ENCODE measurements around the gene ZNF518A. TPM values are rescaled to one million over a fixed set of nuclear protein-coding genes. Genes with fewer than 3 reads are reported as not detected.
"Not testable (repeated sequence)": the region's sequence is repeated elsewhere in the genome, so short reads cannot be mapped to it uniquely, and the experiment has no call there.

Gene ZNF518A
- total RNA-seq, 1 experiment from 2014 or later, result 11.4 TPM

GRCh38 chr10:96188421-96188820 is 58.3 kb downstream of the ZNF518A start:
- BruUV-seq (replicated peaks), result no TSS peak
- no peaks in the 10 kb centered on the region for H4K20me1 ChIP-seq (ENCODE audit: insufficient read depth)
- ChIA-PET CTCF (no interaction called here), POLR2A (ENCODE audit: unreplicated experiment) (no interaction called here)
- H3K36me3 ChIP-seq (ENCODE audit: low read depth), result no peaks in the 10 kb centered on the region
- H3K4me2 ChIP-seq, result no peak overlapping the region
- H3K27me3 ChIP-seq (ENCODE audit: insufficient read depth, low read depth), result peaks cover 3% of the 10 kb centered on the region; the same call in 1 of the 2 replicates
- DNase-seq, result no peak
- no peak overlapping the region for H3K4me3 ChIP-seq
- H3K27ac ChIP-seq, result no peak overlapping the region
- H3K79me2 ChIP-seq (ENCODE audit: low read depth), result no peaks in the 10 kb centered on the region
- H2AFZ ChIP-seq, result no peak overlapping the region
- H3F3A ChIP-seq (ENCODE audit: insufficient read depth, low read depth), result no peaks in the 10 kb centered on the region
- TF ChIP-seq EZH2 (IDR thresholded peaks at IDR 0.05; ENCODE audit: low read depth), result no peak
- TF ChIP-seq CTCF (conservative IDR thresholded peaks at IDR 0.05), result no peak
- H3K4me1 ChIP-seq (replicated peaks; ENCODE audit: insufficient read depth), result no peaks in the 10 kb centered on the region
- H3K9me2 ChIP-seq (ENCODE audit: insufficient read depth), result no peaks in the 10 kb centered on the region
- intact Hi-C loops (cut with micrococcal nuclease; ENCODE audit: unreplicated experiment), result no loop called here
- H3K9me3 ChIP-seq (ENCODE audit: insufficient read depth, low read depth), result no peaks in the 10 kb centered on the region

GRCh38 chr10:96188916-96189315 is 58.8 kb downstream of the ZNF518A start:
- TF ChIP-seq CTCF (conservative IDR thresholded peaks at IDR 0.05) (no peak), EZH2 (IDR thresholded peaks at IDR 0.05; ENCODE audit: low read depth) (no peak)
- H3K27me3 ChIP-seq (ENCODE audit: insufficient read depth, low read depth), result peaks cover 2% of the 10 kb centered on the region; the same call in 1 of the 2 replicates
- H3K4me1 ChIP-seq (replicated peaks; ENCODE audit: insufficient read depth), result no peaks in the 10 kb centered on the region
- BruUV-seq (replicated peaks), result no TSS peak
- H3K9me3 ChIP-seq (ENCODE audit: insufficient read depth, low read depth), result no peaks in the 10 kb centered on the region
- no peak overlapping the region for H3K4me3 ChIP-seq
- POLR2A ChIA-PET (ENCODE audit: unreplicated experiment), result no interaction called here
- intact Hi-C loops (cut with micrococcal nuclease; ENCODE audit: unreplicated experiment), result no loop called here
- H3K4me2 ChIP-seq, result no peak overlapping the region
- H3K9me2 ChIP-seq (ENCODE audit: insufficient read depth), result no peaks in the 10 kb centered on the region
- no peak overlapping the region for H2AFZ ChIP-seq
- no peak for DNase-seq
- H3K79me2 ChIP-seq (ENCODE audit: low read depth), result no peaks in the 10 kb centered on the region
- H4K20me1 ChIP-seq (ENCODE audit: insufficient read depth), result no peaks in the 10 kb centered on the region
- H3K27ac ChIP-seq, result no peak overlapping the region
- H3K36me3 ChIP-seq (ENCODE audit: low read depth), result no peaks in the 10 kb centered on the region
- H3F3A ChIP-seq (ENCODE audit: insufficient read depth, low read depth), result no peaks in the 10 kb centered on the region
- CTCF ChIA-PET, result no interaction called here

- H2AFZ ChIP-seq; DNase-seq; H3K4me2 ChIP-seq; H3K27ac ChIP-seq; intact Hi-C loops (cut with micrococcal nuclease; ENCODE audit: unreplicated experiment); H3K27me3 ChIP-seq (ENCODE audit: insufficient read depth, low read depth); BruUV-seq (replicated peaks); CTCF ChIA-PET; H4K20me1 ChIP-seq (ENCODE audit: insufficient read depth); H3K79me2 ChIP-seq (ENCODE audit: low read depth); H3K9me3 ChIP-seq (ENCODE audit: insufficient read depth, low read depth); H3K9me2 ChIP-seq (ENCODE audit: insufficient read depth); H3K36me3 ChIP-seq (ENCODE audit: low read depth); H3K4me3 ChIP-seq; H3F3A ChIP-seq (ENCODE audit: insufficient read depth, low read depth); POLR2A ChIA-PET (ENCODE audit: unreplicated experiment); H3K4me1 ChIP-seq (replicated peaks; ENCODE audit: insufficient read depth): not testable (repeated sequence)
Observed at GRCh38 chr10:96189505-96189904, 59.4 kb downstream of the ZNF518A start.

GRCh38 chr10:96201525-96201924 is 71.4 kb downstream of the ZNF518A start:
- Histone ChIP-seq H4K20me1 (ENCODE audit: insufficient read depth) (no peaks in the 10 kb centered on the region), H3K4me1 (replicated peaks; ENCODE audit: insufficient read depth) (no peaks in the 10 kb centered on the region), H3K79me2 (ENCODE audit: low read depth) (no peaks in the 10 kb centered on the region), H3K27me3 (ENCODE audit: insufficient read depth, low read depth) (no peaks in the 10 kb centered on the region), H3K9me2 (ENCODE audit: insufficient read depth) (no peaks in the 10 kb centered on the region), H3F3A (ENCODE audit: insufficient read depth, low read depth) (no peaks in the 10 kb centered on the region), H3K4me3 (no peak overlapping the region), H3K9me3 (ENCODE audit: insufficient read depth, low read depth) (no peaks in the 10 kb centered on the region), H2AFZ (no peak overlapping the region), H3K36me3 (ENCODE audit: low read depth) (no peaks in the 10 kb centered on the region), H3K4me2 (no peak overlapping the region), H3K27ac (no peak overlapping the region)
- TF ChIP-seq CTCF (conservative IDR thresholded peaks at IDR 0.05) (no peak), EZH2 (IDR thresholded peaks at IDR 0.05; ENCODE audit: low read depth) (no peak)
- POLR2A ChIA-PET (ENCODE audit: unreplicated experiment), result no interaction called here
- no TSS peak for BruUV-seq (replicated peaks)
- DNase-seq, result no peak
- CTCF ChIA-PET, result no interaction called here
- intact Hi-C loops (cut with micrococcal nuclease; ENCODE audit: unreplicated experiment), result no loop called here
